WTC11 (cell line): ENCODE results near the gene DYRK2.

Source experiments
- CREM ChIP-seq: sonication (generic); formaldehyde crosslinking; IDR thresholded peaks from 2 replicates; pipeline ENCODE4 v1.8.1; 2022; ENCODE audit warnings: mild to moderate bottlenecking, missing genetic modification reagents, moderate library complexity
- ETV6 ChIP-seq: sonication (generic); formaldehyde crosslinking; IDR thresholded peaks from 2 replicates; pipeline ENCODE4 v1.8.1; 2022; ENCODE audit warnings: mild to moderate bottlenecking, missing genetic modification reagents
- JUN ChIP-seq: sonication (generic); formaldehyde crosslinking; IDR thresholded peaks from 2 replicates; pipeline ENCODE4 v1.8.0; 2023; ENCODE audit warnings: mild to moderate bottlenecking, missing genetic modification reagents
- NFYB ChIP-seq: sonication (generic); formaldehyde crosslinking; conservative IDR thresholded peaks from 2 replicates; pipeline ENCODE4 v1.8.0; 2022; ENCODE audit warnings: low read depth, missing genetic modification reagents
- TF ChIP-seq, protein P1 (sequence below): sonication (generic); formaldehyde crosslinking; conservative IDR thresholded peaks from 2 replicates; pipeline ENCODE4 v1.8.1; 2022; ENCODE audit warnings: mild to moderate bottlenecking, missing genetic modification reagents
- TF ChIP-seq, protein P2 (sequence below): sonication (generic); formaldehyde crosslinking; IDR thresholded peaks from 2 replicates; pipeline ENCODE4 v1.8.1; 2022; ENCODE audit warnings: low read depth, missing genetic modification reagents, borderline replicate concordance
- TF ChIP-seq, protein P3 (sequence below): fragments of 200-600 bp; IDR thresholded peaks from 2 replicates; pipeline ENCODE4 v1.8.0; 2022; ENCODE audit warnings: antibody characterized with exemption
- TF ChIP-seq, protein P4 (sequence below): sonication (generic); formaldehyde crosslinking; IDR thresholded peaks from 2 replicates; pipeline ENCODE4 v1.8.0; 2022; ENCODE audit warnings: mild to moderate bottlenecking, missing genetic modification reagents
- TF ChIP-seq, protein P5 (sequence below): sonication (generic); formaldehyde crosslinking; IDR thresholded peaks from 2 replicates; pipeline ENCODE4 v1.8.1; 2023; ENCODE audit warnings: mild to moderate bottlenecking, moderate library complexity, missing genetic modification reagents
- TF ChIP-seq, protein P6 (sequence below): sonication (generic); formaldehyde crosslinking; IDR thresholded peaks from 2 replicates; pipeline ENCODE4 v1.8.1; 2022; ENCODE audit warnings: low read depth, mild to moderate bottlenecking, moderate library complexity, missing genetic modification reagents, borderline replicate concordance
- TF ChIP-seq, protein P7 (sequence below): sonication (generic); formaldehyde crosslinking; IDR thresholded peaks from 2 replicates; pipeline ENCODE4 v1.8.0; 2023; ENCODE audit warnings: mild to moderate bottlenecking, missing genetic modification reagents
- TF ChIP-seq, protein P8 (sequence below): fragments of 250-450 bp; sonication (Bioruptor Pico); conservative IDR thresholded peaks from 2 replicates; pipeline ENCODE4 v1.9.0; 2021; ENCODE audit warnings: mild to moderate bottlenecking

DNA sequence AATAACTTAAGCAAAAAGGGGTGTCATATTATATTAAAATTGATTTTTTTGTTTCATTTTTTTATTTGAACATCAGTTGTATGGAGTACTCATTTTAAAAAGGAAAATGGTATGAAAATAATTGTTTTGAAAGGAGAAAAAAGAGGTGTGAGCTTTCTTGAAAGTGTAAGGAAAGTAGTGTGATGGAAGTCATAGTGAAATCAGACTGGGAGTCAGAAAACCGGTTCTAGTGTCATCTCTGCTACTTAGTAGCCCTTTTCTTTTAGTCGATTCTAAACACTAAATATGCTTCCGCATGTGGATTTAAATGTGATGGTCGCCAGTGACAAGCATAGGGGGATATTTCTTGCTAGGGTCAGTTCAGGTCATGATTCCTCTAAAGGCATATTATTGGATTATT, 1.8 kb upstream of the DYRK2 start:
- TF ChIP-seq JUN (no peak), CREM (CRISPR knock-in tag) (no peak), NFYB (no peak), ETV6 (no peak)
- TF ChIP-seq, protein P1, sequence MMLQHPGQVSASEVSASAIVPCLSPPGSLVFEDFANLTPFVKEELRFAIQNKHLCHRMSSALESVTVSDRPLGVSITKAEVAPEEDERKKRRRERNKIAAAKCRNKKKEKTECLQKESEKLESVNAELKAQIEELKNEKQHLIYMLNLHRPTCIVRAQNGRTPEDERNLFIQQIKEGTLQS (CRISPR knock-in tag), result no peak
- TF ChIP-seq, protein P2, sequence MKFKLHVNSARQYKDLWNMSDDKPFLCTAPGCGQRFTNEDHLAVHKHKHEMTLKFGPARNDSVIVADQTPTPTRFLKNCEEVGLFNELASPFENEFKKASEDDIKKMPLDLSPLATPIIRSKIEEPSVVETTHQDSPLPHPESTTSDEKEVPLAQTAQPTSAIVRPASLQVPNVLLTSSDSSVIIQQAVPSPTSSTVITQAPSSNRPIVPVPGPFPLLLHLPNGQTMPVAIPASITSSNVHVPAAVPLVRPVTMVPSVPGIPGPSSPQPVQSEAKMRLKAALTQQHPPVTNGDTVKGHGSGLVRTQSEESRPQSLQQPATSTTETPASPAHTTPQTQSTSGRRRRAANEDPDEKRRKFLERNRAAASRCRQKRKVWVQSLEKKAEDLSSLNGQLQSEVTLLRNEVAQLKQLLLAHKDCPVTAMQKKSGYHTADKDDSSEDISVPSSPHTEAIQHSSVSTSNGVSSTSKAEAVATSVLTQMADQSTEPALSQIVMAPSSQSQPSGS, result no peak
- TF ChIP-seq, protein P3, sequence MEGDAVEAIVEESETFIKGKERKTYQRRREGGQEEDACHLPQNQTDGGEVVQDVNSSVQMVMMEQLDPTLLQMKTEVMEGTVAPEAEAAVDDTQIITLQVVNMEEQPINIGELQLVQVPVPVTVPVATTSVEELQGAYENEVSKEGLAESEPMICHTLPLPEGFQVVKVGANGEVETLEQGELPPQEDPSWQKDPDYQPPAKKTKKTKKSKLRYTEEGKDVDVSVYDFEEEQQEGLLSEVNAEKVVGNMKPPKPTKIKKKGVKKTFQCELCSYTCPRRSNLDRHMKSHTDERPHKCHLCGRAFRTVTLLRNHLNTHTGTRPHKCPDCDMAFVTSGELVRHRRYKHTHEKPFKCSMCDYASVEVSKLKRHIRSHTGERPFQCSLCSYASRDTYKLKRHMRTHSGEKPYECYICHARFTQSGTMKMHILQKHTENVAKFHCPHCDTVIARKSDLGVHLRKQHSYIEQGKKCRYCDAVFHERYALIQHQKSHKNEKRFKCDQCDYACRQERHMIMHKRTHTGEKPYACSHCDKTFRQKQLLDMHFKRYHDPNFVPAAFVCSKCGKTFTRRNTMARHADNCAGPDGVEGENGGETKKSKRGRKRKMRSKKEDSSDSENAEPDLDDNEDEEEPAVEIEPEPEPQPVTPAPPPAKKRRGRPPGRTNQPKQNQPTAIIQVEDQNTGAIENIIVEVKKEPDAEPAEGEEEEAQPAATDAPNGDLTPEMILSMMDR, result no peak
- TF ChIP-seq, protein P4, sequence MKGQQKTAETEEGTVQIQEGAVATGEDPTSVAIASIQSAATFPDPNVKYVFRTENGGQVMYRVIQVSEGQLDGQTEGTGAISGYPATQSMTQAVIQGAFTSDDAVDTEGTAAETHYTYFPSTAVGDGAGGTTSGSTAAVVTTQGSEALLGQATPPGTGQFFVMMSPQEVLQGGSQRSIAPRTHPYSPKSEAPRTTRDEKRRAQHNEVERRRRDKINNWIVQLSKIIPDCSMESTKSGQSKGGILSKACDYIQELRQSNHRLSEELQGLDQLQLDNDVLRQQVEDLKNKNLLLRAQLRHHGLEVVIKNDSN, result no peak
- TF ChIP-seq, protein P5, sequence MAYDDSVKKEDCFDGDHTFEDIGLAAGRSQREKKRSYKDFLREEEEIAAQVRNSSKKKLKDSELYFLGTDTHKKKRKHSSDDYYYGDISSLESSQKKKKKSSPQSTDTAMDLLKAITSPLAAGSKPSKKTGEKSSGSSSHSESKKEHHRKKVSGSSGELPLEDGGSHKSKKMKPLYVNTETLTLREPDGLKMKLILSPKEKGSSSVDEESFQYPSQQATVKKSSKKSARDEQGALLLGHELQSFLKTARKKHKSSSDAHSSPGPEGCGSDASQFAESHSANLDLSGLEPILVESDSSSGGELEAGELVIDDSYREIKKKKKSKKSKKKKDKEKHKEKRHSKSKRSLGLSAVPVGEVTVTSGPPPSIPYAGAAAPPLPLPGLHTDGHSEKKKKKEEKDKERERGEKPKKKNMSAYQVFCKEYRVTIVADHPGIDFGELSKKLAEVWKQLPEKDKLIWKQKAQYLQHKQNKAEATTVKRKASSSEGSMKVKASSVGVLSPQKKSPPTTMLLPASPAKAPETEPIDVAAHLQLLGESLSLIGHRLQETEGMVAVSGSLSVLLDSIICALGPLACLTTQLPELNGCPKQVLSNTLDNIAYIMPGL (CRISPR knock-in tag), result no peak
- TF ChIP-seq, protein P6, sequence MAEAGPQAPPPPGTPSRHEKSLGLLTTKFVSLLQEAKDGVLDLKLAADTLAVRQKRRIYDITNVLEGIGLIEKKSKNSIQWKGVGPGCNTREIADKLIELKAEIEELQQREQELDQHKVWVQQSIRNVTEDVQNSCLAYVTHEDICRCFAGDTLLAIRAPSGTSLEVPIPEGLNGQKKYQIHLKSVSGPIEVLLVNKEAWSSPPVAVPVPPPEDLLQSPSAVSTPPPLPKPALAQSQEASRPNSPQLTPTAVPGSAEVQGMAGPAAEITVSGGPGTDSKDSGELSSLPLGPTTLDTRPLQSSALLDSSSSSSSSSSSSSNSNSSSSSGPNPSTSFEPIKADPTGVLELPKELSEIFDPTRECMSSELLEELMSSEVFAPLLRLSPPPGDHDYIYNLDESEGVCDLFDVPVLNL (CRISPR knock-in tag), result no peak
- TF ChIP-seq, protein P7, sequence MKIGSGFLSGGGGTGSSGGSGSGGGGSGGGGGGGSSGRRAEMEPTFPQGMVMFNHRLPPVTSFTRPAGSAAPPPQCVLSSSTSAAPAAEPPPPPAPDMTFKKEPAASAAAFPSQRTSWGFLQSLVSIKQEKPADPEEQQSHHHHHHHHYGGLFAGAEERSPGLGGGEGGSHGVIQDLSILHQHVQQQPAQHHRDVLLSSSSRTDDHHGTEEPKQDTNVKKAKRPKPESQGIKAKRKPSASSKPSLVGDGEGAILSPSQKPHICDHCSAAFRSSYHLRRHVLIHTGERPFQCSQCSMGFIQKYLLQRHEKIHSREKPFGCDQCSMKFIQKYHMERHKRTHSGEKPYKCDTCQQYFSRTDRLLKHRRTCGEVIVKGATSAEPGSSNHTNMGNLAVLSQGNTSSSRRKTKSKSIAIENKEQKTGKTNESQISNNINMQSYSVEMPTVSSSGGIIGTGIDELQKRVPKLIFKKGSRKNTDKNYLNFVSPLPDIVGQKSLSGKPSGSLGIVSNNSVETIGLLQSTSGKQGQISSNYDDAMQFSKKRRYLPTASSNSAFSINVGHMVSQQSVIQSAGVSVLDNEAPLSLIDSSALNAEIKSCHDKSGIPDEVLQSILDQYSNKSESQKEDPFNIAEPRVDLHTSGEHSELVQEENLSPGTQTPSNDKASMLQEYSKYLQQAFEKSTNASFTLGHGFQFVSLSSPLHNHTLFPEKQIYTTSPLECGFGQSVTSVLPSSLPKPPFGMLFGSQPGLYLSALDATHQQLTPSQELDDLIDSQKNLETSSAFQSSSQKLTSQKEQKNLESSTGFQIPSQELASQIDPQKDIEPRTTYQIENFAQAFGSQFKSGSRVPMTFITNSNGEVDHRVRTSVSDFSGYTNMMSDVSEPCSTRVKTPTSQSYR, result no peak
- TF ChIP-seq, protein P8, sequence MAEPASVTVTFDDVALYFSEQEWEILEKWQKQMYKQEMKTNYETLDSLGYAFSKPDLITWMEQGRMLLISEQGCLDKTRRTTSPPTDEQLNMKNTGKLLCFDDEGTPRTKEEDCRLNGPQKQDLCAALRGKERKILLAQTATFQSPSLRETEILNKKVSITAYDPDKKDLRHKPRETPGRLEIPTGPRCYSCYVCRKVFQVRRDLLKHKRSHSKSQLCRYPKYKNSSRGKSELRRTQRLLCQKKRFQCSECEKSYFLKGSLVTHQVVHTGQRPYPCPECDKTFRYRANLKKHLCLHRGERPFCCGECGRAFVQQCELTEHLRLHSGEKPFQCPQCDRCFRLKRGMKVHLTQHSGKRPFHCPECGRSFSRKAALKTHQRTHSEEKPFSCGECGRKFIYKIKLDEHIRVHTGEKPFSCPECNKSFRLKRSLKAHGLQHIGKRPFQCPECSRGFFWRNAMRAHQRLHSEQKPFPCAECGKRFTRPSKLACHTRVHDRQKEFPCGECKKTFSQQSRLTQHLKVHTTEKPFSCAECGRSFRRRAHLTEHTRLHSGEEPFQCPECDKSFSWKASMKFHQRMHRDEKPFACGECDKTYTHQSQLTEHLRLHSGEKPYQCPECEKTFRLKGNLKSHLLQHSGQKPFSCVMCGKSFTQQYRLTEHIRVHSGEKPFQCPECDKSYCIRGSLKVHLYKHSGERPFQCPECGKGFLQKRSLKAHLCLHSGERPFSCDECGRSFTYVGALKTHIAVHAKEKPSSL (CRISPR knock-in tag), result no peak
